ENCODE measurements around the gene DEAF1. TPM values are rescaled to one million over a fixed set of nuclear protein-coding genes. Genes with fewer than 3 reads are reported as not detected.

DEAF1 gene
- total and polyA plus RNA-seq, 5 donors = 17.5 to 25.2 (median 20.8) TPM

GRCh38 chr11:613369-613968, 81.6 kb downstream of the DEAF1 start:
- ATAC-seq = peak; percentile 0
- 61% methylated on average over 36 of the region's 36 CpGs for whole genome bisulfite sequencing
- H3K4me3 ChIP-seq (ENCODE audit: low read length) = no peak overlapping the region
- intact Hi-C loops (cut with DNase I) = no loop called here
- no peaks in the 10 kb centered on the region for H3K4me1 ChIP-seq (ENCODE audit: control insufficient read depth, insufficient read depth, low read length)
- H3K27ac ChIP-seq (ENCODE audit: low read length) = peak overlapping the region; percentile 6
- no peaks in the 10 kb centered on the region for H3K27me3 ChIP-seq (ENCODE audit: control insufficient read depth, insufficient read depth)
- H3K9me3 ChIP-seq (ENCODE audit: control insufficient read depth, low read length) = no peaks in the 10 kb centered on the region
- DNase-seq = peak; percentile 63 to 88 (median 87)

GRCh38 chr11:612961-613300, 82.1 kb downstream of the DEAF1 start:
- 94% methylated on average over 10 of the region's 10 CpGs for WGBS
- ATAC-seq (no peak), DNase-seq (peak in 1 of 3 donors; percentile 65)
- Histone ChIP-seq H3K4me3 (ENCODE audit: low read length) (no peak overlapping the region), H3K4me1 (ENCODE audit: control insufficient read depth, insufficient read depth, low read length) (no peaks in the 10 kb centered on the region), H3K27me3 (ENCODE audit: control insufficient read depth, insufficient read depth) (no peaks in the 10 kb centered on the region), H3K9me3 (ENCODE audit: control insufficient read depth, low read length) (no peaks in the 10 kb centered on the region), H3K27ac (ENCODE audit: low read length) (no peak overlapping the region)
- intact Hi-C loops (cut with DNase I) = no loop called here

GRCh38 chr11:612201-612960, 82.6 kb downstream of the DEAF1 start:
- Histone ChIP-seq H3K4me1 (ENCODE audit: control insufficient read depth, insufficient read depth, low read length) (no peaks in the 10 kb centered on the region), H3K9me3 (ENCODE audit: control insufficient read depth, low read length) (no peaks in the 10 kb centered on the region), H3K27me3 (ENCODE audit: control insufficient read depth, insufficient read depth) (no peaks in the 10 kb centered on the region), H3K27ac (ENCODE audit: low read length) (no peak overlapping the region), H3K4me3 (ENCODE audit: low read length) (no peak overlapping the region)
- DNase-seq = peak in 1 of 3 donors; percentile 68
- 68% methylated on average over 27 of the region's 27 CpGs for whole genome bisulfite sequencing
- ATAC-seq = no peak
- intact Hi-C loops (cut with DNase I) = no loop called here

GRCh38 chr11:611001-611996, 83.7 kb downstream of the DEAF1 start:
- Histone ChIP-seq H3K27me3 (ENCODE audit: control insufficient read depth, insufficient read depth) (no peaks in the 10 kb centered on the region), H3K4me3 (ENCODE audit: low read length) (no peak overlapping the region), H3K9me3 (ENCODE audit: control insufficient read depth, low read length) (no peaks in the 10 kb centered on the region), H3K27ac (ENCODE audit: low read length) (no peak overlapping the region), H3K4me1 (ENCODE audit: control insufficient read depth, insufficient read depth, low read length) (no peaks in the 10 kb centered on the region)
- intact Hi-C loops (cut with DNase I) = no loop called here
- no peak for ATAC-seq
- DNase-seq = peak in 1 of 3 donors; percentile 60
- 87% methylated on average over 48 of the region's 49 CpGs for whole genome bisulfite sequencing

- Histone ChIP-seq H3K27ac (ENCODE audit: low read length) (no peak overlapping the region), H3K27me3 (ENCODE audit: control insufficient read depth, insufficient read depth) (no peaks in the 10 kb centered on the region), H3K9me3 (ENCODE audit: control insufficient read depth, low read length) (no peaks in the 10 kb centered on the region), H3K4me3 (ENCODE audit: low read length) (no peak overlapping the region), H3K4me1 (ENCODE audit: control insufficient read depth, insufficient read depth, low read length) (peaks cover 2% of the 10 kb centered on the region)
- 95% methylated on average over 18 of the region's 18 CpGs for WGBS
- no peak for ATAC-seq
- DNase-seq = peak in 2 of 3 donors; percentile 41 to 52
- intact Hi-C loops (cut with DNase I) = no loop called here
Observed at GRCh38 chr11:610146-610801, 84.7 kb downstream of the DEAF1 start.

- Histone ChIP-seq H3K4me3 (ENCODE audit: low read length) (no peak overlapping the region), H3K27me3 (ENCODE audit: control insufficient read depth, insufficient read depth) (no peaks in the 10 kb centered on the region), H3K9me3 (ENCODE audit: control insufficient read depth, low read length) (no peaks in the 10 kb centered on the region), H3K4me1 (ENCODE audit: control insufficient read depth, insufficient read depth, low read length) (peaks cover 2% of the 10 kb centered on the region), H3K27ac (ENCODE audit: low read length) (no peak overlapping the region)
- WGBS = 95% methylated on average over 28 of the region's 28 CpGs
- peak in 2 of 3 donors; percentile 55 to 65 for DNase-seq
- ATAC-seq = no peak
- intact Hi-C loops (cut with DNase I) = no loop called here
Observed at GRCh38 chr11:609341-609811, 85.6 kb downstream of the DEAF1 start.

GRCh38 chr11:608791-609251, 86.2 kb downstream of the DEAF1 start:
- WGBS = 65% methylated on average over 28 of the region's 28 CpGs
- no peak overlapping the region for H3K27ac ChIP-seq (ENCODE audit: low read length)
- peaks cover 2% of the 10 kb centered on the region for H3K4me1 ChIP-seq (ENCODE audit: control insufficient read depth, insufficient read depth, low read length)
- no peaks in the 10 kb centered on the region for H3K9me3 ChIP-seq (ENCODE audit: control insufficient read depth, low read length)
- ATAC-seq (peak in 1 of 2 donors; percentile 4), DNase-seq (peak in 2 of 3 donors; percentile 81 to 82)
- no peaks in the 10 kb centered on the region for H3K27me3 ChIP-seq (ENCODE audit: control insufficient read depth, insufficient read depth)
- no peak overlapping the region for H3K4me3 ChIP-seq (ENCODE audit: low read length)
- intact Hi-C loops (cut with DNase I) = no loop called here

- H3K4me3 ChIP-seq (ENCODE audit: low read length) = no peak overlapping the region
- ATAC-seq (no peak), DNase-seq (peak in 2 of 3 donors; percentile 57 to 61)
- peaks cover 2% of the 10 kb centered on the region for H3K4me1 ChIP-seq (ENCODE audit: control insufficient read depth, insufficient read depth, low read length)
- no peaks in the 10 kb centered on the region for H3K9me3 ChIP-seq (ENCODE audit: control insufficient read depth, low read length)
- H3K27me3 ChIP-seq (ENCODE audit: control insufficient read depth, insufficient read depth) = no peaks in the 10 kb centered on the region
- intact Hi-C loops (cut with DNase I) = no loop called here
- WGBS = 77% methylated on average over 45 of the region's 45 CpGs
- no peak overlapping the region for H3K27ac ChIP-seq (ENCODE audit: low read length)
Observed at GRCh38 chr11:607971-608659, 86.9 kb downstream of the DEAF1 start.

GRCh38 chr11:607020-607780, 87.8 kb downstream of the DEAF1 start:
- DNase-seq = peak in 2 of 3 donors; percentile 48 to 59
- intact Hi-C loops (cut with DNase I) = no loop called here
- H3K9me3 ChIP-seq (ENCODE audit: control insufficient read depth, low read length) = no peaks in the 10 kb centered on the region
- no peak overlapping the region for H3K4me3 ChIP-seq (ENCODE audit: low read length)
- WGBS = 93% methylated on average over 35 of the region's 35 CpGs
- H3K4me1 ChIP-seq (ENCODE audit: control insufficient read depth, insufficient read depth, low read length) = peaks cover 2% of the 10 kb centered on the region
- no peak overlapping the region for H3K27ac ChIP-seq (ENCODE audit: low read length)
- ATAC-seq = no peak
- no peaks in the 10 kb centered on the region for H3K27me3 ChIP-seq (ENCODE audit: control insufficient read depth, insufficient read depth)
